ENCODE data around the gene AARS2.

GRCh38 chr6:44278774-44279697, 34.1 kb downstream of the AARS2 start:
- TF ChIP-seq, protein P1, sequence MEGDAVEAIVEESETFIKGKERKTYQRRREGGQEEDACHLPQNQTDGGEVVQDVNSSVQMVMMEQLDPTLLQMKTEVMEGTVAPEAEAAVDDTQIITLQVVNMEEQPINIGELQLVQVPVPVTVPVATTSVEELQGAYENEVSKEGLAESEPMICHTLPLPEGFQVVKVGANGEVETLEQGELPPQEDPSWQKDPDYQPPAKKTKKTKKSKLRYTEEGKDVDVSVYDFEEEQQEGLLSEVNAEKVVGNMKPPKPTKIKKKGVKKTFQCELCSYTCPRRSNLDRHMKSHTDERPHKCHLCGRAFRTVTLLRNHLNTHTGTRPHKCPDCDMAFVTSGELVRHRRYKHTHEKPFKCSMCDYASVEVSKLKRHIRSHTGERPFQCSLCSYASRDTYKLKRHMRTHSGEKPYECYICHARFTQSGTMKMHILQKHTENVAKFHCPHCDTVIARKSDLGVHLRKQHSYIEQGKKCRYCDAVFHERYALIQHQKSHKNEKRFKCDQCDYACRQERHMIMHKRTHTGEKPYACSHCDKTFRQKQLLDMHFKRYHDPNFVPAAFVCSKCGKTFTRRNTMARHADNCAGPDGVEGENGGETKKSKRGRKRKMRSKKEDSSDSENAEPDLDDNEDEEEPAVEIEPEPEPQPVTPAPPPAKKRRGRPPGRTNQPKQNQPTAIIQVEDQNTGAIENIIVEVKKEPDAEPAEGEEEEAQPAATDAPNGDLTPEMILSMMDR (IDR thresholded peaks at IDR 0.05; ENCODE audit: borderline replicate concordance, extremely low read depth, low read length, poor library complexity, severe bottlenecking) = no peak
- TF ChIP-seq EZH2 (IDR thresholded peaks at IDR 0.05; ENCODE audit: borderline replicate concordance, low read depth, low read length, severe bottlenecking) = no peak
